Prostate gland (tissue), 2 donors: ENCODE data around the gene ERCC6L2. TPM values are rescaled to one million over a fixed set of nuclear protein-coding genes. Genes with fewer than 3 reads are reported as not detected.
A peak's percentile ranks its signal among the peaks of the same experiment; 100 is the strongest.

ENCODE experiments used
- DNase-seq: peaks from one replicate; pipeline ENCODE4 v3.0.0-alpha.2; 2019; ENCODE audit warnings: low spot score
- H3K27ac ChIP-seq, 2 donors: fragments of 200-600 bp; sonication (generic); 2 replicates each; pipeline ENCODE4 v1.5.1; 2017 to 2019
- H3K27me3 ChIP-seq: fragments of 200-600 bp; sonication (generic); replicated peaks from 2 replicates; pipeline ENCODE4 v1.5.1; 2019; ENCODE audit not compliant: insufficient read depth
- H3K36me3 ChIP-seq, 2 donors: fragments of 200-600 bp; sonication (generic); 1 replicate in 1 of 2; 2 replicates in 1 of 2; pipeline versions ENCODE4 v1.5.1 to v1.8.1; 2017 to 2019
- H3K4me1 ChIP-seq: fragments of 200-600 bp; sonication (generic); replicated peaks from 2 replicates; pipeline ENCODE4 v1.5.1; 2019
- H3K4me3 ChIP-seq, 2 donors: fragments of 200-600 bp; sonication (generic); 2 replicates each; pipeline ENCODE4 v1.5.1; 2017 to 2019
- H3K9me3 ChIP-seq: fragments of 200-600 bp; sonication (generic); 2 replicates; pipeline ENCODE4 v1.5.1; 2017
- POLR2A ChIP-seq: fragments of 450-650 bp; IDR thresholded peaks from one replicate; pipeline ENCODE4 v1.6.1; 2016; ENCODE audit warnings: antibody characterized with exemption, mild to moderate bottlenecking
- POLR2AphosphoS5 ChIP-seq: sonication (generic); formaldehyde crosslinking; IDR thresholded peaks from one replicate; pipeline ENCODE4 v1.6.1; 2017; ENCODE audit warnings: antibody characterized with exemption
- WGBS: methylation state at CpG from one replicate; pipeline ENCODE4 v1.1.5; 2018; 5-methylcytosine and 5-hydroxymethylcytosine counted together
- intact Hi-C: fragments of 100-400 bp; cut with DNase I; formaldehyde crosslinking; loops from one replicate; pipeline ENCODE4 v1.14.2; 2022
- total RNA-seq, 2 donors: library from RNA; depleted of rRNA; stranded (reverse); fragments of >200 nt; gene quantifications; one replicate each; pipeline ENCODE4 v1.1.0, GENCODE V29; 2016
- TF ChIP-seq, protein P1 (sequence below), 4 experiments: fragments of 200-600 bp in 2 of 4; fragments of 450-650 bp in 2 of 4; sonication (generic) in 2 of 4; IDR thresholded peaks; 1 replicate in 3 of 4; 2 replicates in 1 of 4; pipeline ENCODE4 v1.5.1; 2016 to 2019; ENCODE audit warnings: antibody characterized with exemption in 4 of 4, mild to moderate bottlenecking in 2 of 4, moderate library complexity in 2 of 4

The ERCC6L2 gene
- total RNA-seq, 2 donors from 2014 or later: 57.7 to 73.4 TPM

DNA sequence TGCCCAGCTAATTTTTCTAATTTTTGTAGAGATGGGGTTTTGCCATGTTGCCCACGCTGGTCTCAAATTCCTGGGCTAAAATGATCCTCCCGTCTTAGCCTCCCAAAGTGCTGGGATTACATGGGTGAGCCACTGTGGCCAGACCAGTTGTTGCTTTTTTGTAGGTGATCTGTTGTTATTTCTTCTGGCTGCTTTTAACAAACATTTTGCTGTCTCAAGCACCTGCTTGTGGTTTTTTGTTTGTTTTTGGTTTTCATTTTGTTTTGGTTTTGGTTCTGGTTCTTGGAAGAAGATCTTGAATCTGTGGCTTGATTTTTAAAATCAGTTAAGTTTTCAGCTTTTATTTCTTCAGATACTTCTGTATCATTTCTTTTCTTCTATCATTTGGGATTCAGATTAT lies 21.1 kb downstream of the ERCC6L2 start:
- H3K27me3 ChIP-seq: no peaks in the 10 kb centered on the region
- H3K4me1 ChIP-seq: no peaks in the 10 kb centered on the region
- intact Hi-C loops: no loop called here
- H3K27ac ChIP-seq: no peak overlapping the region
- WGBS: 100% methylated on average over 2 of the region's 2 CpGs
- no peaks in the 10 kb centered on the region for H3K9me3 ChIP-seq
- TF ChIP-seq, protein P1, sequence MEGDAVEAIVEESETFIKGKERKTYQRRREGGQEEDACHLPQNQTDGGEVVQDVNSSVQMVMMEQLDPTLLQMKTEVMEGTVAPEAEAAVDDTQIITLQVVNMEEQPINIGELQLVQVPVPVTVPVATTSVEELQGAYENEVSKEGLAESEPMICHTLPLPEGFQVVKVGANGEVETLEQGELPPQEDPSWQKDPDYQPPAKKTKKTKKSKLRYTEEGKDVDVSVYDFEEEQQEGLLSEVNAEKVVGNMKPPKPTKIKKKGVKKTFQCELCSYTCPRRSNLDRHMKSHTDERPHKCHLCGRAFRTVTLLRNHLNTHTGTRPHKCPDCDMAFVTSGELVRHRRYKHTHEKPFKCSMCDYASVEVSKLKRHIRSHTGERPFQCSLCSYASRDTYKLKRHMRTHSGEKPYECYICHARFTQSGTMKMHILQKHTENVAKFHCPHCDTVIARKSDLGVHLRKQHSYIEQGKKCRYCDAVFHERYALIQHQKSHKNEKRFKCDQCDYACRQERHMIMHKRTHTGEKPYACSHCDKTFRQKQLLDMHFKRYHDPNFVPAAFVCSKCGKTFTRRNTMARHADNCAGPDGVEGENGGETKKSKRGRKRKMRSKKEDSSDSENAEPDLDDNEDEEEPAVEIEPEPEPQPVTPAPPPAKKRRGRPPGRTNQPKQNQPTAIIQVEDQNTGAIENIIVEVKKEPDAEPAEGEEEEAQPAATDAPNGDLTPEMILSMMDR (IDR thresholded peaks at IDR 0.05): no peak
- no peak for TF ChIP-seq POLR2AphosphoS5
- TF ChIP-seq POLR2A: no peak
- no peaks in the 10 kb centered on the region for H3K36me3 ChIP-seq
- no peak for DNase-seq
- H3K4me3 ChIP-seq: no peak overlapping the region

DNA sequence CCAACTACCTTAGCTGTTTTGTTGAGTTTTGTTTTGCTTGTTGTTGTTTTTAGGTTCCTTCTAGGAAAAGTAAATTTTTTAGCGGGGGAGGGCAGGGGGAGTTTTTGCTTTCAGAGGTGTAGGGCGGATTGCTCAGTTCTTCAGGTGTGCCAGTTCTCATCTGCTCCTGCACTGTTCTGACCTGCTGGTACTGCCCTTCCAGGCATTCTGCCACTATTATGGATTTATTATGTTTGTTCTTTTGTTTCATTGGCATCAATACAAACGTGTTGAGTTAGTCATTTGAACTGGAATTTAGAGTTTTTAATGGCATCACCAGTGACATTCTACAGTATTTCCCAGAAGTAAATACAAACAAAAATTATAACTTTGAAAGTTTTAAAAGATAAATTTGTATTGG lies 26.0 kb downstream of the ERCC6L2 start:
- no peaks in the 10 kb centered on the region for H3K9me3 ChIP-seq
- H3K27me3 ChIP-seq: no peaks in the 10 kb centered on the region
- WGBS: 33% methylated on average over 3 of the region's 3 CpGs
- no peaks in the 10 kb centered on the region for H3K36me3 ChIP-seq
- H3K27ac ChIP-seq: no peak overlapping the region
- H3K4me1 ChIP-seq: no peaks in the 10 kb centered on the region
- H3K4me3 ChIP-seq: no peak overlapping the region
- peak; percentile 70 for DNase-seq
- peak; percentile 90 for TF ChIP-seq POLR2AphosphoS5
- TF ChIP-seq, protein P1 (IDR thresholded peaks at IDR 0.05): no peak
- no peak for TF ChIP-seq POLR2A
- intact Hi-C loops: no loop called here

DNA sequence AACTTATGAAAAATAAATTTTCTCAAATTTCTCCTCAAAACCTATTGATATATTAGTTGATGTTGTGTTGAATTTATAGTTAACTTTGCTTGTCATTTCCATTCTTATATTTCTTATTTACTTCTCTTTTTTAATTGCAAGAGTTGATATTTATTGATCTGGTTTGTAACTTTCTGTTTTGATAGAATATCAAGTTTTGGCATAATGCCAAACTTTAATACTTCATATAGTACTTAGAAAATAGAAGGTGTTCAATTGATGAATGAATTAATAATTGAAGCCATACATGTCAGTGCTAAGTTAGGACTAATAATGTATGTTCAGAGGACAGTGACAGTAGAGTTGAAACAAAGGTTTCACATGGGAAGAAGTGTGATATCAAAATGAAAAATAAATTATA lies 27.9 kb downstream of the ERCC6L2 start:
- H3K4me3 ChIP-seq: no peak overlapping the region
- intact Hi-C loops: no loop called here

DNA sequence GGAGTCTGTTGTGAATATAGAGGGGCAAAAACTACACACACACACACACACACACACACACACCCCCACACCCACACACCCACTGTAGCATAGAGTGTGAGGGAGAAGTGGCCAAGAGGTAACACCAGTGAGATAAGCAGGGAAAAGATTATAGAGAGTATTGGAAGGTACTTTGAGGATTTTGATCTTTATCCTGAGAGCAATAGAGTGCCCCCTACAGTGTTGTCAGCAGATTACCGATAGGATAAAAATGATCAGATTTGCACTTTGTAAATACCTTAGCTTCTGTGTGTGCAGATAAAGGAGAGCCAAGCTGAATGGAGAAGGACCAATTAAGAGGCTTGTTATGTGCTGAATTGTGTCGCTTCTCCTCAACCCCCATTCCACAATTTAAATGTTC lies 32.3 kb downstream of the ERCC6L2 start:
- H3K36me3 ChIP-seq: no peaks in the 10 kb centered on the region
- TF ChIP-seq POLR2AphosphoS5: no peak
- no peak for TF ChIP-seq POLR2A
- TF ChIP-seq, protein P1 (IDR thresholded peaks at IDR 0.05): no peak
- intact Hi-C loops: no loop called here
- H3K4me1 ChIP-seq: no peaks in the 10 kb centered on the region
- H3K9me3 ChIP-seq: no peaks in the 10 kb centered on the region
- H3K4me3 ChIP-seq: no peak overlapping the region
- H3K27me3 ChIP-seq: no peaks in the 10 kb centered on the region
- 83% methylated on average over 2 of the region's 2 CpGs for WGBS
- no peak for DNase-seq
- H3K27ac ChIP-seq: no peak overlapping the region

More for the DNA sequence above, 27.9 kb downstream of the ERCC6L2 start:
- Histone ChIP-seq H3K36me3 (no peaks in the 10 kb centered on the region), H3K4me1 (no peaks in the 10 kb centered on the region), H3K27ac (no peak overlapping the region), H3K27me3 (no peaks in the 10 kb centered on the region), H3K9me3 (no peaks in the 10 kb centered on the region)
- TF ChIP-seq POLR2AphosphoS5 (no peak), POLR2A (no peak)
- TF ChIP-seq, protein P1 (IDR thresholded peaks at IDR 0.05): no peak
- DNase-seq: no peak

DNA sequence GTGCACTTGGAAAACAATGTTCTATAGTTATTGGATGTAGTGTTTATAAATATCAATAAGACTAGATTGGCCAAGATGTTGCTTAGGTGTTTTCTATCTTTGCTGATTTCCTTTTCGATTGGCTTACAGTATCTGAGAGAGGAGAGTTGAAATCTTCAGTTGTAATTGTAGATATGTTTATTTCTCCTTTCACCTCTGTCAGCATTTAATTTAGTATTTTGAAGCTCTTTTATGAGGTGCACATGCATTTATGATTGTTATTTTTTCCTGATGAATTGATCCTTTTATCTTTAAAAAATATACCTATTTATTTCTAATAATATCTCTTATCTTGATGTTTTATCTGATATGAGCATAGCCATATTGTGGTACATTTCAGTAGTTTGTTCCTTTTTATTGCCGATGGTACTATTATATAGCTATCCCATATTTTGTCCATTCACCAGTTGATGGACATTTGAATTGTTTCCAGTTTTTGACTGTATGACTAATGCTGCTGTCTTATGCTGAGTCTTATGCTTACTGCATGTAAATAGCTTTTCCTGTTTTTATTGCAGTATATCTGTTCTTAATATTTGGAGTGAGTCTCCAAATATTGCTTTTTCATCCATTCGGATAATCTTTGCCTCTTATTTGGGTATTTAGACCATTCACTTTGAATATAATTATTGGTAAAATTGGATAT lies 34.7 kb downstream of the ERCC6L2 start:
- TF ChIP-seq POLR2A: no peak
- no peak for TF ChIP-seq POLR2AphosphoS5
- TF ChIP-seq, protein P1 (IDR thresholded peaks at IDR 0.05): no peak
- DNase-seq: no peak
- Histone ChIP-seq H3K4me3 (no peak overlapping the region), H3K27ac (no peak overlapping the region), H3K9me3 (no peaks in the 10 kb centered on the region), H3K4me1 (no peaks in the 10 kb centered on the region), H3K36me3 (no peaks in the 10 kb centered on the region), H3K27me3 (no peaks in the 10 kb centered on the region)
- intact Hi-C loops: no loop called here
- WGBS: 91% methylated on average over 3 of the region's 3 CpGs
